K562 (cell line): ENCODE data around the gene ZFYVE28. TPM values are rescaled to one million over a fixed set of nuclear protein-coding genes. Genes with fewer than 3 reads are reported as not detected.
A peak's percentile ranks its signal among the peaks of the same experiment; 100 is the strongest.

Experiments used
- ATF1 ChIP-seq, 2 experiments: fragments of 450-650 bp in 1 of 2; IDR thresholded peaks; 2 replicates each; pipeline ENCODE4 v1.6.1; 2016; ENCODE audit warnings: missing compliant biosample characterization in 1 of 2, missing genetic modification characterization in 1 of 2
- CBX1 ChIP-seq: sonication (generic); IDR thresholded peaks from 2 replicates; pipeline ENCODE4 v1.6.1; 2016; ENCODE audit warnings: antibody characterized with exemption, low read depth, mild to moderate bottlenecking
- CREM ChIP-seq: IDR thresholded peaks from 2 replicates; pipeline ENCODE4 v1.6.1; 2014; ENCODE audit warnings: antibody characterized with exemption, low read depth
- ESRRB ChIP-seq: fragments of 250-450 bp; sonication (Bioruptor Pico); IDR thresholded peaks from 2 replicates; pipeline ENCODE4 v1.5.0; 2020; ENCODE audit warnings: mild to moderate bottlenecking, moderate library complexity, borderline replicate concordance
- FIP1L1 ChIP-seq: fragments of 200-400 bp; formaldehyde crosslinking; IDR thresholded peaks from 2 replicates; pipeline ENCODE4 v1.6.1; 2018; ENCODE audit warnings: mild to moderate bottlenecking, low read depth, low read length; ENCODE audit not compliant: poor library complexity, severe bottlenecking
- FOXK1 ChIP-seq: sonication (generic); formaldehyde crosslinking; IDR thresholded peaks from 2 replicates; pipeline ENCODE4 v1.8.0; 2022; ENCODE audit warnings: missing genetic modification reagents, mild to moderate bottlenecking, borderline replicate concordance
- IFI16 ChIP-seq: fragments of 250-450 bp; sonication (Bioruptor Pico); IDR thresholded peaks from 2 replicates; pipeline ENCODE4 v2.1.2; 2022; ENCODE audit warnings: mild to moderate bottlenecking, inconsistent platforms
- MEIS2 ChIP-seq: fragments of 450-650 bp; IDR thresholded peaks from 2 replicates; pipeline ENCODE4 v1.6.1; 2014; ENCODE audit warnings: mild to moderate bottlenecking; ENCODE audit not compliant: partially characterized antibody
- MYC ChIP-seq, 2 experiments: fragments of 250-450 bp in 1 of 2; sonication (Bioruptor Pico) in 1 of 2; IDR thresholded peaks; 2 replicates each; pipeline versions ENCODE4 v1.5.1 to v1.6.1; 2012 to 2021; ENCODE audit warnings: low read depth in 2 of 2, borderline replicate concordance in 1 of 2, improper control_type of control experiment in 1 of 2, low read length in 1 of 2, mild to moderate bottlenecking in 1 of 2, moderate library complexity in 1 of 2
- OTX1 ChIP-seq: fragments of 450-650 bp; formaldehyde crosslinking; IDR thresholded peaks from 2 replicates; pipeline ENCODE4 v1.4.0; 2022; ENCODE audit warnings: mild to moderate bottlenecking
- POLR3A ChIP-seq: IDR thresholded peaks from 2 replicates; pipeline ENCODE4 v1.6.1; 2011; ENCODE audit warnings: borderline replicate concordance, mild to moderate bottlenecking, moderate library complexity; ENCODE audit not compliant: insufficient read length, insufficient read depth; ENCODE audit errors: extremely low read depth
- PTTG1 ChIP-seq: fragments of 450-650 bp; IDR thresholded peaks from 2 replicates; pipeline ENCODE4 v1.6.1; 2016; ENCODE audit warnings: low read depth, mild to moderate bottlenecking, missing genetic modification characterization, missing compliant biosample characterization
- RFX5 ChIP-seq: IDR thresholded peaks from 2 replicates; pipeline ENCODE4 v1.6.1; 2011; ENCODE audit warnings: low read depth, mild to moderate bottlenecking, improper control_type of control experiment, low read length
- SMAD3 ChIP-seq: fragments of 450-650 bp; formaldehyde crosslinking; conservative IDR thresholded peaks from 2 replicates; pipeline ENCODE4 v1.4.0; 2020; ENCODE audit warnings: mild to moderate bottlenecking
- STAT5B ChIP-seq: fragments of 250-450 bp; sonication (Bioruptor Pico); IDR thresholded peaks from 2 replicates; pipeline ENCODE4 v1.8.0; 2021; ENCODE audit warnings: mild to moderate bottlenecking, inconsistent platforms
- THRA ChIP-seq: fragments of 450-650 bp; IDR thresholded peaks from 2 replicates; pipeline ENCODE4 v1.6.1; 2017; ENCODE audit warnings: mild to moderate bottlenecking, moderate library complexity
- THRAP3 ChIP-seq: fragments of 450-650 bp; IDR thresholded peaks from 2 replicates; pipeline ENCODE4 v1.6.1; 2016; ENCODE audit warnings: mild to moderate bottlenecking, inconsistent platforms, borderline replicate concordance
- ZBED1 ChIP-seq: IDR thresholded peaks from 2 replicates; pipeline ENCODE4 v1.6.1; 2014
- ZNF184 ChIP-seq: sonication (generic); formaldehyde crosslinking; IDR thresholded peaks from 2 replicates; pipeline ENCODE4 v1.5.0; 2020; ENCODE audit warnings: missing genetic modification reagents
- ZNF280B ChIP-seq: fragments of 250-450 bp; sonication (Bioruptor Pico); IDR thresholded peaks from 2 replicates; pipeline ENCODE4 v1.5.1; 2021; ENCODE audit warnings: mild to moderate bottlenecking
- polyA plus RNA-seq, 8 experiments: library from polyadenylated mRNA; depleted of rRNA in 4 of 8; stranded (reverse) in 5 of 8; unstranded in 3 of 8; fragments of >200 nt; fragmentation: Nextera tagmentation in 2 of 8; fragmentation: Illumina TruSeq in 1 of 8; extraction: Ambion mirVana in 2 of 8; extraction: Trizol in 1 of 8; gene quantifications; 2 replicates each; pipeline versions ENCODE4 v1.2.1 to v1.2.3, GENCODE V29; 2011 to 2014; ENCODE audit warnings: inconsistent platforms in 1 of 8, missing spikeins in 1 of 8
- total RNA-seq, 7 experiments: library from RNA; depleted of rRNA in 6 of 7; stranded (reverse); fragments of >200 nt in 6 of 7; fragmentation: Illumina TruSeq in 2 of 7; extraction: Trizol in 2 of 7; gene quantifications; 2 replicates each; pipeline versions ENCODE4 v1.2.1 to v1.2.3, GENCODE V29; 2011 to 2021; ENCODE audit warnings: low replicate concordance in 1 of 7
- TF ChIP-seq, protein P1 (sequence below): fragments of 250-450 bp; sonication (Bioruptor Pico); IDR thresholded peaks from 2 replicates; pipeline ENCODE4 v1.6.1; 2021; ENCODE audit warnings: mild to moderate bottlenecking
- TF ChIP-seq, protein P2 (sequence below): sonication (generic); formaldehyde crosslinking; IDR thresholded peaks from 2 replicates; pipeline ENCODE4 v1.8.0; 2022; ENCODE audit warnings: missing genetic modification reagents, mild to moderate bottlenecking, moderate library complexity, borderline replicate concordance
- TF ChIP-seq, protein P3 (sequence below): IDR thresholded peaks from 2 replicates; pipeline ENCODE4 v1.6.1; 2011; ENCODE audit not compliant: insufficient read length; ENCODE audit errors: extremely low read depth

ZFYVE28 gene
- total and polyA plus RNA-seq, 9 of the 15 experiments (the other 6 are each of a cell fraction or from before 2014, with no cell fraction given): 1.3 to 24.8 (median 8.9) TPM

DNA sequence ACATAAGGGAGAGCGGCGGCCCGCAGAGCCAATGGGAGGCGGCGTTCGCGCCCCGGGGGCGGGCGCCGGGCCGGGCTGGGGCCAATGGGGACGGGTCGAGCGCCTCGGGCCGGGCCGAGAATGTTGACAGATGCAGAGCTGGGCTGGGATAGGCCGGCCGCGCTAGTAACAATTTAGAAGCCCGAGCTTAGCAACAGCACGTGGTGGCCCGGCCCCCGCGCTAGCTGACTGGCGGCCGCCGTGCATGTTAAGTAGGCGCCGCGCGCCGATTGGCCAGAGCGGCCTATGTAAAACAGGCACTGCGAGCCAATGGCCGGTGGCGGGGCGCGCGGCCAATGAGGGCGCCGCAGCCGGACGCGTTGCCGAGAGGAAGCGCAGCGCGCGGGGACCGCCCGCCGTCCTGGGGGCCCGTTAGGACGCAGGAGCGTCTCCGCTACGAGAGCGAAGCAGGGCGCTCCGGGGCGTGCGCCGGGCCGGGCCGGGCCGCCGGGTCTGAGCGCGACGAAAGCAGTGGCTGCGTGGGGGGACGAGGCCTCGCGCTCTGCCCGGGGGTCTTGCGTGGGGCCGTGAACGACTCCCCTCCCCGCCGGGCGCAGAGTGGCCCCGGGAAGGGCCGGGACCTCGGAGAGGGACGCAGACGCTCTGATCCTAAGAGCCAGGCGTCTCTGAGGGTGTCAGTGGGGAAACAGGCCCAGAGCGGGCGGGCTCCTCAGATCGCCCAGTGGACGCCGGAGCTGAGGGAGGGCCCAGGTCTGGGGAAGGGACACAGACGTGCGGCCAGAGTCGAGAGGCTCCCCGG is 156.1 kb downstream of the ZFYVE28 start (continued):
- peak; percentile 90 for TF ChIP-seq MEIS2
- peak; percentile 94 for TF ChIP-seq RFX5
- TF ChIP-seq MYC (IDR thresholded peaks at IDR 0.05; ENCODE audit: low read depth, low read length): peak; percentile 66
- no peak for TF ChIP-seq MYC (CRISPR knock-in tag; IDR thresholded peaks at IDR 0.05; ENCODE audit: borderline replicate concordance, low read depth)
- TF ChIP-seq OTX1 (CRISPR knock-in tag): no peak
- no peak for TF ChIP-seq THRAP3
- TF ChIP-seq IFI16 (CRISPR knock-in tag): no peak
- TF ChIP-seq, protein P1, sequence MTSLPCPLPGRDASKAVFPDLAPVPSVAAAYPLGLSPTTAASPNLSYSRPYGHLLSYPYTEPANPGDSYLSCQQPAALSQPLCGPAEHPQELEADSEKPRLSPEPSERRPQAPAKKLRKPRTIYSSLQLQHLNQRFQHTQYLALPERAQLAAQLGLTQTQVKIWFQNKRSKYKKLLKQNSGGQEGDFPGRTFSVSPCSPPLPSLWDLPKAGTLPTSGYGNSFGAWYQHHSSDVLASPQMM: no peak
- TF ChIP-seq FIP1L1: peak; percentile 51
- TF ChIP-seq ESRRB: no peak
- TF ChIP-seq PTTG1 (tag): no peak
- TF ChIP-seq ZBED1: no peak; the same call in 1 of the 2 replicates
- TF ChIP-seq FOXK1 (CRISPR knock-in tag): no peak
- peak; percentile 66; the same call in 1 of the 2 replicates for TF ChIP-seq CBX1
- no peak for TF ChIP-seq SMAD3
- TF ChIP-seq, protein P2, sequence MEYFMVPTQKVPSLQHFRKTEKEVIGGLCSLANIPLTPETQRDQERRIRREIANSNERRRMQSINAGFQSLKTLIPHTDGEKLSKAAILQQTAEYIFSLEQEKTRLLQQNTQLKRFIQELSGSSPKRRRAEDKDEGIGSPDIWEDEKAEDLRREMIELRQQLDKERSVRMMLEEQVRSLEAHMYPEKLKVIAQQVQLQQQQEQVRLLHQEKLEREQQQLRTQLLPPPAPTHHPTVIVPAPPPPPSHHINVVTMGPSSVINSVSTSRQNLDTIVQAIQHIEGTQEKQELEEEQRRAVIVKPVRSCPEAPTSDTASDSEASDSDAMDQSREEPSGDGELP (CRISPR knock-in tag): 0 out of 2 replicates have a peak, but pooled peaks have one; percentile 34
- TF ChIP-seq ZNF280B (CRISPR knock-in tag): no peak
- TF ChIP-seq STAT5B (CRISPR knock-in tag): no peak
- TF ChIP-seq CREM: peak; percentile 59
- no peak for TF ChIP-seq THRA
- no peak for TF ChIP-seq ATF1 (CRISPR knock-in tag; IDR thresholded peaks at IDR 0.05)
- TF ChIP-seq ATF1 (tag; IDR thresholded peaks at IDR 0.05): peak; percentile 79
- no peak for TF ChIP-seq POLR3A
- TF ChIP-seq, protein P3, sequence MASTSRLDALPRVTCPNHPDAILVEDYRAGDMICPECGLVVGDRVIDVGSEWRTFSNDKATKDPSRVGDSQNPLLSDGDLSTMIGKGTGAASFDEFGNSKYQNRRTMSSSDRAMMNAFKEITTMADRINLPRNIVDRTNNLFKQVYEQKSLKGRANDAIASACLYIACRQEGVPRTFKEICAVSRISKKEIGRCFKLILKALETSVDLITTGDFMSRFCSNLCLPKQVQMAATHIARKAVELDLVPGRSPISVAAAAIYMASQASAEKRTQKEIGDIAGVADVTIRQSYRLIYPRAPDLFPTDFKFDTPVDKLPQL: no peak
- no peak for TF ChIP-seq ZNF184 (CRISPR knock-in tag)
